LNCAP (cell line): ENCODE data around the gene COPE.

ENCODE experiments used
- CTCF ChIP-seq: fragments of 450-650 bp; IDR thresholded peaks from 2 replicates; pipeline ENCODE4 v1.5.1; 2017; ENCODE audit warnings: mild to moderate bottlenecking

Gene COPE

GRCh38 chr19:18919086-18919899, at the start of gene COPE, which contains the start of gene DDX49:
Gene COPE (minus strand): TSS chr19:18919387. CDS start chr19:18919348, 39 bp downstream.
Gene DDX49 (plus strand): TSS chr19:18919715. CDS start chr19:18919742, 27 bp downstream.
- TF ChIP-seq CTCF = no peak

GRCh38 chr19:18967358-18968146, 48.4 kb upstream of the COPE start:
- no peak for TF ChIP-seq CTCF

- no peak for TF ChIP-seq CTCF
Observed at GRCh38 chr19:18966307-18966706, 47.1 kb upstream of the COPE start.

GRCh38 chr19:18964121-18964520, 44.9 kb upstream of the COPE start:
- TF ChIP-seq CTCF = no peak

- no peak for TF ChIP-seq CTCF
Observed at GRCh38 chr19:18961767-18962620, 42.8 kb upstream of the COPE start.

- no peak for TF ChIP-seq CTCF
Observed at GRCh38 chr19:18960370-18960769, 41.2 kb upstream of the COPE start.

- no peak for TF ChIP-seq CTCF
Observed at GRCh38 chr19:18955042-18955441, 35.9 kb upstream of the COPE start.
